ENCODE data around the gene RLF.

RLF gene

DNA sequence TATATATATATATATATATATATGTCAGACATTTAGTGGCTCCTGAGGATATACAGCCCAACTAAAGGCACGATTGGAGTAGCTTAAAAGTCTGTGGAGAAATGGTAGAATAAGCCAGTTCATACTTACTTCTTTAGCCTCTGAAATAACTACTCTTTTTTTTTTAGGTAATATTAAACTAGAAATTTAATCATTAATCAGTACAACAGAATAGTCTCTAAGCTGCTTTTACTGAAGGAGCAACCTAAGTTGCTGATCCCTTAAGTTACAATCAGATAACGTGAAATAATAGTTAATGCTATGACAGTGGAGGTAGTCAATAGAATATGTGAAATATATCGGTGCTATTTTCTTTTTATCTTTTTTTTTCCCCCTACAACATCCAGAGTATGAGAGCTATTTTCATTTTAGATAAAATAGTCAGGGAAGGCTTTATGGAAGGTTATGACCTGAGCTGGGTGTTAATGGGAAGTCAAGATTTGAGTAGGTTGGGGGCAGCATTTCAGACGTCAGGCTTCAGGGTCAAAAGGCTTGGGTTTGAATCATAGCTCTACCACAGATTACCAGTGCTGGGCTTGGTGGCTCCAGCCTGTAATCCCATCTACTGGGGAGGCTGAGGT, 112.5 kb downstream of the RLF start:
- DNase-seq = no peak

DNA sequence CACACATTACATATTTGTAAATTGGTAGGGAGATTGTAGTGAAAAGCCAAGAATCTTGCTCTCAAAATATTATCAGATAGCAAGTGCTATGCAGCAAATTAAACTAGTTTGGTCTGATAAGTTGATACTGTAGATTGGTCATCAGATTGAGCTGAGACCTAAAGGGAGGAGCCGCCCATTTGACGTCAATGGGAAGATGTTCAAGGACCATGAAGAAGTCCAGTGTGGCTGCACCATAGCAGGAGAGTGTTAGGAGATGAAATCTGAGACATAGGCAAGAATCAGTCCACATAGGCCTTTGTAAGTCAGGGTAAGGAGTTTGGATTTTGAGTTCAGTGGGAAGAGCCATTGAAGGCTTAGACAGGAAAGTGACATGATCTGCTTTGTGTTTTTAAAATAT, 113.1 kb downstream of the RLF start:
- no peak for DNase-seq

- no peak for DNase-seq
Measured at GRCh38 chr1:40276122-40276521, 114.9 kb downstream of the RLF start.

GRCh38 chr1:40281853-40282252, 120.7 kb downstream of the RLF start:
- no peak for DNase-seq
